ENCODE measurements around the gene GATB.

DNA sequence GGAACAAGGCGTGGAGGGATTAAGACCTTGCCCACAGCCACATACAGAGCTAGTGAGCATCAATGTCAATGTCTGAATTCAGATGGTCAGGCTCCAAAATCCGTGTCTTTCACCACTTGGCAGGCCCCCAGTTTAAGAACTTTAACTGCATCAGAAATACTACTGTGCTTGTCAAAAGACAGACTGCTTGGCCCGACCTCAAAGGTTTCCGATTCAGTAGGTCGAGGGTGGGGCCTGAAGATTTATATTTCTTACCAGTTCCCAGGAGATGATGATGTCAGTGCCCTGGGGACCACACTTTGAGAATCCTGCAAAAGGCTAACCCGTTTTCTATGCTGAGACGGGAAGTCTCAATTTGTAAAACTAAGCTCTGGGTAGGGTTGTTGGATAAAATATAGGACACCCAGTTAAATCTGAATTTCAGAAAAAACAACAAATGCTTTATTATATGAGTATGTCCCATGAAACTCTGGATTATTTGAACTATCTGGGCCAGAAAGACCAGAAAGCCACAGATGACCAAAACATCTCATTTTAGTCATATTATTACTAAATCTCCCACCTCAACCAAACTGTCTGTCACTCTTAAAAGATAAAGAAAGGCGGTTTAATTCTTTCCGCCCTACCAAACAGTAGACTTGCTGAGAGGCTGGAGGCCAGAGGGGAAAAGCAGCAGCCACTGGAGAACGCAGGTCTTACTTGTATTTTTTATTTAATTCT, 42.7 kb downstream of the GATB start:
- no peak for TF ChIP-seq EZH2 (IDR thresholded peaks at IDR 0.05)
- TF ChIP-seq POLR2AphosphoS5 (IDR thresholded peaks at IDR 0.05; ENCODE audit: borderline replicate concordance, low read depth, low read length) = no peak
